Choroid plexus epithelial cell (primary cell): Measurements from ENCODE around the gene RINT1.

ENCODE experiments used
- DNase-seq: peaks from one replicate; pipeline ENCODE4 v3.0.0-alpha.2; 2010; ENCODE audit warnings: low read depth
- H3K4me3 ChIP-seq: 2 replicates; pipeline ENCODE4 v1.5.1; 2011; ENCODE audit warnings: low read depth, mild to moderate bottlenecking, control low read depth, low read length, moderate library complexity
- CTCF ChIP-seq: conservative IDR thresholded peaks from 2 replicates; pipeline ENCODE4 v1.5.1; 2011; ENCODE audit warnings: low read depth, mild to moderate bottlenecking, control low read depth, inconsistent platforms, low read length, moderate library complexity

Gene RINT1

GRCh38 chr7:105531792-105532671 lies at the start of gene RINT1:
RINT1 (plus strand) TSS chr7:105532201; CDS start chr7:105532316, 115 bp downstream.
- H3K4me3 ChIP-seq: peak within 1 kb of the TSS; percentile 81
- peak; percentile 76 for TF ChIP-seq CTCF
- DNase-seq: peak; percentile 94

- peak; percentile 88 for DNase-seq
- TF ChIP-seq CTCF: peak; percentile 58
Measured at GRCh38 chr7:105487579-105488571, 44.1 kb upstream of the RINT1 start.

GRCh38 chr7:105489409-105489808 lies 42.6 kb upstream of the RINT1 start:
- no peak for DNase-seq
- TF ChIP-seq CTCF: no peak
- no peak overlapping the region for H3K4me3 ChIP-seq

More at GRCh38 chr7:105487579-105488571, 44.1 kb upstream of the RINT1 start:
- no peak overlapping the region for H3K4me3 ChIP-seq

- H3K4me3 ChIP-seq: no peak overlapping the region
- TF ChIP-seq CTCF: no peak
- no peak for DNase-seq
Measured at GRCh38 chr7:105493196-105493922, 38.6 kb upstream of the RINT1 start.

GRCh38 chr7:105493923-105494315 lies 38.1 kb upstream of the RINT1 start:
- peak; percentile 86 for DNase-seq
- H3K4me3 ChIP-seq: no peak overlapping the region
- no peak for TF ChIP-seq CTCF

GRCh38 chr7:105496521-105496920 lies 35.5 kb upstream of the RINT1 start:
- TF ChIP-seq CTCF: no peak
- H3K4me3 ChIP-seq: no peak overlapping the region
- peak; percentile 78 for DNase-seq
